Measurements from ENCODE around the gene TRPM5.
A peak's percentile ranks its signal among the peaks of the same experiment; 100 is the strongest.

Gene TRPM5

GRCh38 chr11:2436013-2436520 is 8.2 kb downstream of the TRPM5 start:
- DNase-seq = no peak

- peak in 1 of 2 experiments; percentile 45 for DNase-seq
These were observed 8.9 kb downstream of the TRPM5 start for GRCh38 chr11:2435288-2436012.

GRCh38 chr11:2434506-2435255 is 9.6 kb downstream of the TRPM5 start:
- no peak for DNase-seq

DNA sequence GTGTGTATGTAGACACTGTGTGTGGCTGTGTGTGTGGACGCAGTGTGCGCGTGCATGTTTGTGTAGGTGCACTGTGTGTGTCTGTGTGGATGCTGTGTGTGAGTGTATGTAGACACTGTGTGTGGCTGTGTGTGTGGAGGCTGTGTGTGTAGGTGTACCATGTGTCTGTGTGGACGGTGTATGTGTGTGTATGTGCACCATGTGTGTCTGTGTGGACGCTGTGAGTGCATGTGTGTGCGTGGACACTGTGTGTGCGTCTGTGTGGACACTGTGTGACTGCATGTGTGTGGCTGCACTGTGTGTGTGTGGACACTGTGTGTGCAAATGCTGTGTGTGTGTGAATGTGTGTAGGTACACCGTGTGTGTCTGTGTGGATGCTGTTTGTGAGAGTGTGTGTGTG is 10.3 kb downstream of the TRPM5 start:
- DNase-seq = no peak

GRCh38 chr11:2433106-2433925 is 11.0 kb downstream of the TRPM5 start:
- no peak for DNase-seq

DNA sequence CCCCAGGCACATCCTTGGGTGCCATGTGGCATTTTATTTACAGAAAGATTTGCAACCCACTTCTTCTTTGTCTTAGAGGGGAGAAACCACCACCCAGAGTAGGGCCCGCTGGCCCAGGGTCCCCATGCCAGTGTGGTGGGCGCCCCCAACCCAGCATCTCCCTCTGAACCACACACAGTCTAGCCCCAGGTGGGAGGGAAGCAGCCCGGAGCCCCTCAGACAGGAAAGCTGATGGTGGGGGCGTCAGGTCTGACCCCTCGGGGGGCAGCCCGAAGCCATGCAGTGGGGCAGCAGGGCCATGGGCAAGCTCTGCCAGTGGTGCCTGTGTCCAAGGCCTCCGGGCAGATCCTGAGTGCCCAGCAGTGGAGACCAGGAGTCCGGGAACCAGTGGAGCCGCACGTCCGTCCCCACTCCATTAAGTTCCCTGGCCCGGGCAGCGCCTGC is 11.7 kb downstream of the TRPM5 start:
- no peak for DNase-seq

GRCh38 chr11:2432171-2432621 is 12.1 kb downstream of the TRPM5 start:
- no peak for DNase-seq

DNA sequence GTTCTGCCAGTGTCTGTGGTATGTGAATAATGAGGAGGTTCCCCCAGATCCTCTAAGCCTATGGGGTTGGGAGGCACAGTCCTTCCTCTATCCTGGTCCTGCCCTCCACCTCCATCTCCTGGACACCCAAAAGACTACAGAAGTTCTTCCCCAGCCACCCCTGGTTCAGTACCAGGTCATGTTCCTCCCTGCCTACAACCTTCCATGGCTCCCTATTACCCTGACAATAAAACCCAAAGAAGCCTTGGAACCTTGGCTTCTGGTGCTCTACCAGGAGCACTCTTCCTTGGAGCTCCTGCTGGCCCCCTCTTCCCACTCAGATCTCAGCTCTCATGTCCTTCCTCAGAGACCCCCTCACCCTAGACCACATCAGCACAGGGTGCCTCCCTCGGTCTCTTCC is 12.9 kb downstream of the TRPM5 start:
- no peak for DNase-seq

- peak; percentile 31 to 66 for DNase-seq
These were observed 16.0 kb downstream of the TRPM5 start for GRCh38 chr11:2428322-2428795.

- no peak for DNase-seq
These were observed 16.5 kb downstream of the TRPM5 start for GRCh38 chr11:2427721-2428321.

GRCh38 chr11:2426826-2427521 is 17.3 kb downstream of the TRPM5 start:
- DNase-seq = no peak

GRCh38 chr11:2426221-2426620 is 18.1 kb downstream of the TRPM5 start:
- no peak for DNase-seq

DNA sequence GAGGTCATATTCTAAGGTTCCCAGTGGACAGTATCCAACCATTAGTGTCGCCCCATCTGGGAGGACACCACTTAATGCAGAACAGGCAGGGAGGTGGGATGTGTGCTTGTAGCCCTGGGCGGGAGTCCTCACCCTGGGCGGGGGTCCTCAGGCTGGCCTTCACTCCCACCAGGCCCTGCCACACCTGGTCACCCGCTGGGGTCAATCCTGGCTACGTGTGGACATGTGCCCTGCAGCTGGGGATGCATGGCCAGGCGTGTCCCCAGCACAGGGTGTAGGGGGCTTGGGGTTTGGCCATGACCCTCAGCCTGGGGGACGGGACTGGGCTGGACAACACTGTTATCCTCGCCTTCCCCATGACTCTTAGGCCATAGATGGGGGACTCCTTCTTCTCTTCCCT is 18.8 kb downstream of the TRPM5 start:
- DNase-seq = no peak

DNA sequence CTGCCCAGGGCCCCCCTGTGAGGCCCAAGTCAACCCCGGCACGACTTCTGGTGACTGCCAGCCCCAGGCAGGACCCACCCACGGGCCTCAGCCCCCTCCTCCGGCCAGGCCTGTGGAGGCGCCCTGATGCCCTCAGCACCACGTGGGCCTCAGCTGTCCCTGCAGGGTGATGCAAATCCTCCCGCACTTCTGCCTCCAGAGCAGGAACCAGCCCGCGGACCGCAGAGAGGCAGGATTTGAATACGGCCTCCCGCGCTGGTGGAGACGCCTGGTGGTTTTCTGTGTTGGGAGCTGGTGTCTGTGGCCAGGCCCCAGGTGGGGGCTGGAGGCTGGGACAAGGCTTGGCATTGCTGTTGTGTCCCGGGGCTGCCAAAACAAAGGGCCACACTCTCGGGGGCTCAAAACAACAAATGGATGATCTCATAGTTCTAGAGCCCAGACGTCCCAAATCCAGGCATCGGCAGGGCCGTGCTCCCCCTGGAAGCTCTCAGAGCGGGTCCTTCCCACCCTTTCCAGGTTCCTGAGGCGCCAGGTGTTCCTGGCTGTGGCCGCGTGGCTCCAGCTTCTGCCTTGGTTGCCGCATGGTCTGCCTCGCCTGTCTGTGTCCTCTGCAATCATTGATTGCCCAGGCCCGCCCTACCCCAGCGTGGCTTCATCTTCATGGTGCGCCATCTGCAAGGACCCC is 19.4 kb downstream of the TRPM5 start:
- no peak for DNase-seq

DNA sequence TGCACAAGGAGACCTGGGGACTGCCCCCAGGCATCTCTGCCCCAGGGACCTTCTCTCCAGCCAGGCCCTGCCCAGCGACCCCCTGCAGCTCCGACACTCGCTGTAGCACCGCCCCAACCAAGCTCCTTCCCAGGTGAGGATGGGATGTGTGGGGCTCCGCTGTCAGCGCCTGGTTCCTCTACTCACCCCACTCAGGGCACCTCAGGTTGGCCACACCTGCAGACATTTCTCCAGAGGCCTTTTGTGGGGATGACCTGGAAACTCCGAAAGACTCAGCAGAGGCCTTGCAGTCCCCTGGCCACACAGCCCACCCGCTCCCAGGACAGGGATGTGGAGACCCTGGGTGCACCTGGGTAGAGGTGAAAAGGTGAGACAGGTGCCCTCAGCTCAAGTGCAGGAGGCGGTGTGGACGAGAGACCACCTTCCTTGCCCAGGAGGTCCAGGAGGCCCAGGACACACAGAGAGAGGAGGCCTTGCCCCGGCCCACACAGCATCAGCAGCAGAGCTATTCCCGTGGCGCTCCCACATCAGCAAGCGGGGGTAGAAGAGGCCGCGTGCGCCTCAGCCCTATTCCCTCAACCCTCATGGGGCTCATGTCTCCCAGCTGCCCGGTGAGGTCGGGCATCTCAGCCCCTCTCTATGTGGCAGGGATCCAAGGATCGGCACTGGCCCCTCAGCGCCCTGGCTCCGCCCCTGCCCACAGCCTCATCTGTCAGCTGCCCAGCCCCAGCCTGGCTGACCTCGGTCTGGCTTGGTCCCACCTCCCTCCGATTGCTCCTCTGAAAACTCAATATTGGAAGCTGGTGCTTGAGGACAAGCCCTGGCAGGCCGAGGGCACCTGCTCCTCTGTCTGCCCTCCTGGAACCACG is 20.9 kb downstream of the TRPM5 start:
- DNase-seq = no peak

GRCh38 chr11:2422461-2423156 is 21.7 kb downstream of the TRPM5 start:
- DNase-seq = no peak

DNA sequence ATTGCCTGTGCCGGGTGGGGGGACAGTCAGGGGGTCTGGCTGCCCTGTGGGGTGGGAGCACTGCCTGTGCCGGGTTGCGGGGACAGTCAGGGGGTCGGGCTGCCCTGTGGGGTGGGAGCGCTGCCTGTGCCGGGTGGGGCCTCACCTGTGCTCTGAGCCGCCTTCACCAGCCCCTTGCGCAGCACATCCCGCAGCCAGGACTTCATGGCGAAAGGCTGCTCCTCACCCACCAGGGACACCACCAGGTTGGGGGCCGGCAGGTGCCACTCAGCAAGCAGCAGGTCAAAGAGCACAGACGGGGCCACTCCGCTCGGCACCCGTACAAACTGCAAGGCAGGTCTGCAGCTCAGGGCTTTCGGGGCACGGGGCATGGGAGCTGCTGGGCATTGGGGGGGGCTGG is 22.3 kb downstream of the TRPM5 start:
- DNase-seq = no peak

GRCh38 chr11:2421226-2421994 is 22.9 kb downstream of the TRPM5 start:
- no peak for DNase-seq

All from NCI-H524 (cell line).